Inflammatory macrophage (primary cell): ENCODE measurements around the gene BRAF.
"Not testable (repeated sequence)": the region's sequence is repeated elsewhere in the genome, so short reads cannot be mapped to it uniquely, and the experiment has no call there.

Source experiments
- DNase-seq, 2 donors: peaks; one replicate each; pipeline ENCODE4 v3.0.0-alpha.2; 2020 to 2022

The BRAF gene

GRCh38 chr7:140678081-140678815 lies 246.5 kb downstream of the BRAF start:
- DNase-seq = no peak

- DNase-seq = no peak
Measured at GRCh38 chr7:140677496-140677895, 247.2 kb downstream of the BRAF start.

DNA sequence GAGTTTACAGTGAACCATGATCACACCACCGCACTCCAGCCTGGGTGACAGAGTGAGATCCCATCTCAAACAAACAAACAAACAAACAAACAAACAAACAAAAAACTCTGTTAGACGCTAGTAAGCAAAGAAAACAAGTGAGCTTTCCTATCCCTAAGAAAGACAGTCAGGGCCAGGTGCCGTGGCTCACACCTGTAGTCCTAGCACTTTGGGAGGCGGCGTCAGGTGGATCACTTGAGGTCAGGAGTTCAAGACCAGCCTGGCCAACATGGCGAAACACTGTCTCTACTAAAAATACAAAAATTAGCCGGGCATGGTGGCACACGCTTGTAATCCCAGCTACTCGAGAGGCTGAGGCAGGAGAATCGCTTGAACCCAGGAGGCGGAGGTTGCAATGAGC lies 247.8 kb downstream of the BRAF start:
- not testable (repeated sequence) for DNase-seq

- peak; percentile 74 to 76 for DNase-seq
Measured at GRCh38 chr7:140676306-140676705, 248.4 kb downstream of the BRAF start.

DNA sequence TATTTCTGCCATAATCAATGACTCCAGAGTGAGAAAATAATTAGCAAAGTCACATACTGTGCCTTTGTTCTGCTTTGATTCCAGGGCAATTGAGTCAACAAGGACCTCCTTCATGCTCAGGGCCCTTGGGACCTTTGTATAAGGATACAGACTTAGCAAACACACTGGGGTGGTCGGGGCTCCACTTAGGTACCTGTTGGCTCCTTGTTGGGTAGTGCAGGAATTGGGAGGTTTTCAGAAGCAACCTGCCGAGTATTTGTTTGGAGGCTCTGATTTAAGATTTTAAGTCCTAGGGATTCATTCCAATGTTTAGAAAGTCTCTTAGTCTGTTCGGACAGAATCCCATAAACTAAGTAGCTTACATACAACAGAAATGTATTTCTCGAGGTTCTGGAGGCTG lies 249.0 kb downstream of the BRAF start:
- no peak for DNase-seq

GRCh38 chr7:140674899-140675701 lies 249.6 kb downstream of the BRAF start:
- peak; percentile 76 to 84 for DNase-seq

DNA sequence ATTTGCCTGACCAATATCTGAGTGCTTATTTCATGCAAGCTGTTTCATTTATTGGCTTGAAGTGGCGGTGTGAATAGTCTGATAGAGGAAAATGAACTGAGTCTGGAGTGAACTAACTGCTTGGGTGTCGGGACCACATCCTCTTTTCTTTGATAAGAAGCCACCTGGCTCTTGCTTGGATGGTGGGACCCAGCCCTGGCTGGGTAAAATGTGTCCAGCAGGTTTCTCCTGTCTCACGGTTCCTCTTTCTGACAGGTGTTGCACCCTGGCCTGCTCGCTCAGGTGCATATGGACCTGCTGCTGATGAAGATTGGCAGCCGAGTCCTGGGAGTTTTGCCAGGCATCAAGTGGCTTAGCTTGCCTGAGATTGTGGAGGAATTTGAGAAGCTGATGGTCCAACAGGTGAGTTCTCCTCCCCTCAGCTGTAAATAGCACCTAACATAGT lies 250.4 kb downstream of the BRAF start:
- DNase-seq = peak in 1 of 2 donors; percentile 1

DNA sequence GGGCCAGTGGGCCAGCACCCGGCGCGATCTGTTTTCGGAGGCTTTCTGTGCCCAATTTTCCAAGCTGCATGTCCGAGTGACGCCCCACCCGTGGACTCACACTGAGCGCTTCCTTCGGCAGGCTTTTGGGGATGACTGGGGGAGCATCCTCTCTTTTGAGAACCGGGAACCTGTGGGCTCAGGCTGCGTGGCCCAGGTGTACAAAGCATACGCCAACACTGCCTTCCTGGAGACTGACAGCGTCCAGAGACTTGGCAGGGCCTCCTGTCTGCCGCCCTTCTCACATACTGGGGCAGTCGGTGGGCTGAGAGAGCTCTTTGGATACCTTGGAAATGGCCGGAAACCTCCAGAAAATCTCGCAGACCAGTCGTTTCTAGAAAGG lies 251.0 kb downstream of the BRAF start:
- no peak for DNase-seq

GRCh38 chr7:140673063-140673773 lies 251.5 kb downstream of the BRAF start:
- peak in 1 of 2 donors; percentile 14 for DNase-seq

DNA sequence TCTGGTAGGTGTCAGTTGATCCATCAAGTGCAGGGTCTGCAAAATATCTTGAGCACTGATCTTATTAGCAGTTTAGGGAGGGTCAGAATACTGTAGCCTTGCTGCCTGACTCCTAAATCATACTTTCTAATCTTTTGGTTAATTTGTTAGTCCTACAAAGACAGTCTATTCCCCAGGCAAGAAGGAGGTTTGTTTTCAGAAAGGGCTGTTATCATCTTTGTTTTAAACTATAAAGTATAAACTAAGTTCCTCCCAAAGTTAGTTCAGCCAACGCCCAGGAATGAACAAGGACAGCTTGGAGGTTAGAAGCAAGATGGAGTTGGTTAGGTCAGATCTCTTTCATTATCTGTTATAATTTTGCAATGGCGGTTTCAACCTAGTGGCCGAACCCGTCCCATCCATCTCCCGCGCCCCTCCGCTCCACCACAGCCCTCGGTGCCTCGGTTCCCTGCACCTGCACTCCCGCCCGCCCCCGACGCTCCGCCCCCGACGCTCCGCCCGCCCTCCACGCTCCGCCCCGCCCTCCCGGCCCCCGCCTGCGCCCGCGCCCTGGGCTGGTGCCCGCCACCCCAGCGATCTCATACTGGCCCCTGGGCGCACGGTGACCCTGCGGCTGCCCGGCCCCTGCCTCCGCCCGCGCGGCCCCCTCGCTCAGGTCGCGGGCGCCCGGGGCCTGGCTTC lies 252.2 kb downstream of the BRAF start, which contains the start of gene ADCK2:
TSS of gene ADCK2 (plus strand) at position 564 of the 681 bp plus-strand sequence. CDS start 386 bp downstream, outside the sequence.
- DNase-seq = peak; percentile 30 to 65

DNA sequence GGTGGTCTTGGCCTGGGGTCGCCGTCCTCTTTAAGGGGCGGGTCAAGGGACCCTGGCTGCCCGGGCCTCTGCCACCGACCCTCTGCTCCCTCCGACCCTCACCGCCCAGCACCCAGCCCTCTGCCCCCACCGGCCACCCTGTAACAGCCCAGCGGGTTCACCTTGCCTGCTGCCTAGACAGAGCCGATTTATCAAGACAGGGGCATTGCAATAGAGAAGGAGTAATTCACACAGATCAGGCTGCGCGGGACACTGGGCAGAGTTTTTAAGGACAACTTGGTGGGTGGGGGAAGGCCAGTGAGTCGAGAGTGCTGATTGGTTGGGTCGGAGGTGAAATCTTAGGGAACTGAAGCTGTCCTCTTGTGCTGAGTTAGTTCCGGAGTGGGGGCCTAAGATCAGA lies 252.8 kb downstream of the BRAF start:
- peak; percentile 18 to 68 for DNase-seq

DNA sequence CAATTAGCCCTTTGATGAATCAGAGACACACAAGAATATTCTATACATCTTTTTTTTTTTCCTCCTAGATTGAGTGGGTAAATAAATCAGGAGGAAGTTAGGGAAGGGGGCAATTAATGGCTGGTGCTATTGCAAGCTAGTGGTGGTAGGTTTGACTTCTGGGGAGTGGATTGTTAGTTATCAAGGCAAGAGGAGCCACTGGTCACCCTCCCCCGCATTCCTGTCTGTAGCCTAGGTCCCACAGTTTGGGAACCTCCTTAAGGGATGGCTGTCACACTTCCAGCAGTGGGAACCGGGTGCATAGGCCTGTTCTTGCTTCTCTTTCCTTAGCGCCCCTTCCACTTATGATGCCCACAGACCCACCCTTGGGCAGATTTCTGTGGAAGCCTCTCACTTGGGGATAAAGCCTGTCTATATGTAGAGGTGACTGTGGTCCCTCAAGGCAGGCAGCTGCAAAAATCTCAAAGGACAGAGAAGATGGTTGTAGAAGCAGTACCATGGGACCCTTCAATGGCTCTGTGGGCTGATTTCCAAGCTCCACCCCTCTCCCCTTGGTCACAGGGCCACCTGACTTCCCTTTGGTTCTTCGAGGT lies 254.3 kb downstream of the BRAF start:
- no peak for DNase-seq

DNA sequence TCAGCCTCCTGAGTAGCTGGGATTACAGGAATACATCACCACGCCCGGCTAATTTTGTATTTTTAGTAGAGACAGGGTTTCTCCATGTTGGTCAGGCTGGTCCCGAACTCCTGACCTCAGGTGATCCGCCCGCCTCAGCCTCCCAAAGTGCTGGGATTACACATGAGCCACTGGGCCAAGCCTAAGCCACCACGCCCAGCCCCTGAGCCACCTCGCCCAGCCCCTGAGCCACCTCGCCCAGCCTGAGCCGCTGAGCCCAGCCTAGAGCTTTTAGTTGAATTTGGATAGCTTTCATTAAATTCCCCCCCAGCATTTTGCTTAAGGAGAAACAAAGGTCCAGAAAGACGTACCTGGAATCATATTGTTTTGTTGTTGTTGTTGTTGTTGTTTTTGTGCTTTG lies 254.9 kb downstream of the BRAF start:
- not testable (repeated sequence) for DNase-seq

DNA sequence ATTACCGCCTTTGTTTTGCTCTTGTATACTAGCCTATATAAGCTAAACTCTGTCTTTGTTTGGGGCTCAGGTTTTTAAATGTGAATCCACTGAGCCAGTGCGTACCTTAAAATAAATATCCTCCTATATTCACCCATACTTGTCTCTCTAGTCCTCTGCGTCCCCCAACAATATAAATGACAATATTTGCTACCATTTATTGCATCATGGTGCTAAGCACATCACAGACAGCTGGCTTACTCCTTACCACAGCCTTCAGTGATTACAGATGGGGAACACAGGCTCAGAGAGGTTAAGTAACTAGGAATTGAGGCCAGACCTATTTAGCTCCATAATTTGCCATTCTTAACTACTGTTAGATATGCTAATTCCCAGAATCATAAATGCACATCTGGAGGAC lies 255.4 kb downstream of the BRAF start:
- DNase-seq = no peak
